ENCODE results near the gene CDON.

GRCh38 chr11:125940145-125940544 is 122.5 kb downstream of the CDON start:
- TF ChIP-seq MAX (IDR thresholded peaks at IDR 0.05) (no peak), EP300 (IDR thresholded peaks at IDR 0.05; ENCODE audit: borderline replicate concordance) (no peak), TCF12 (IDR thresholded peaks at IDR 0.05; ENCODE audit: low read depth) (no peak), TAF1 (IDR thresholded peaks at IDR 0.05; ENCODE audit: low read depth) (no peak), RAD21 (IDR thresholded peaks at IDR 0.05; ENCODE audit: low read depth) (no peak)

All from Ishikawa (cell line).